A549 (cell line): ENCODE measurements around the gene UNC45B. TPM values are rescaled to one million over a fixed set of nuclear protein-coding genes. Genes with fewer than 3 reads are reported as not detected.

Experiments used
- ATAC-seq, 2 experiments: fragments of 200-7000 bp in 1 of 2; fragments of >200 bp in 1 of 2; cut with Nextera tagmentation in 1 of 2; cut with Tn5 transposase in 1 of 2; 3 replicates each; pipeline versions ENCODE4 v1.8.0 to v1.9.1; 2018 to 2020; ENCODE audit warnings: mild to moderate bottlenecking in 1 of 2, moderate library complexity in 1 of 2
- CTCF ChIA-PET: fragments of 300-600 bp; sonication (Branson Sonifier 250); formaldehyde crosslinking; extraction: SDS; loops from one replicate; lab custom pipeline; 2021; ENCODE audit warnings: antibody characterized with exemption, inconsistent platforms; lab: Yijun Ruan, JAX
- POLR2A ChIA-PET: fragments of 350-600 bp; formaldehyde crosslinking; extraction: SDS; loops from one replicate; lab custom pipeline; 2021; ENCODE audit warnings: antibody characterized with exemption, inconsistent platforms; lab: Yijun Ruan, JAX
- DNase-seq, 2 experiments: peaks; one replicate each; pipeline versions ENCODE4 v3.0.0 to v3.0.0-alpha.2; 2011 to 2016; ENCODE audit warnings: low read depth in 1 of 2, low spot score in 1 of 2
- FAIRE-seq: peaks from 2 replicates; lab custom pipeline; 2011; peaks lifted over from hg19 to GRCh38; lab: Jason Lieb, UNC
- H3K27ac ChIP-seq, 2 experiments: fragments of >200 bp; sonication (Bioruptor Twin); formaldehyde crosslinking; 3 replicates each; pipeline ENCODE4 v1.5.1; 2016 to 2017
- H3K4me1 ChIP-seq: fragments of >200 bp; sonication (Bioruptor Twin); formaldehyde crosslinking; 3 replicates; pipeline ENCODE4 v1.6.1; 2016
- H3K4me2 ChIP-seq: fragments of >200 bp; sonication (Bioruptor Twin); formaldehyde crosslinking; 3 replicates; pipeline ENCODE4 v1.6.1; 2016
- H3K4me3 ChIP-seq: fragments of >200 bp; sonication (Bioruptor Twin); formaldehyde crosslinking; 3 replicates; pipeline ENCODE4 v1.5.1; 2016
- H3K9me3 ChIP-seq: fragments of >200 bp; sonication (Bioruptor Twin); formaldehyde crosslinking; 3 replicates; pipeline ENCODE4 v1.6.1; 2016
- CEBPB ChIP-seq, 2 experiments: fragments of >200 bp in 1 of 2; sonication (Bioruptor Twin) in 1 of 2; formaldehyde crosslinking in 1 of 2; IDR thresholded peaks; 2 replicates each; pipeline ENCODE4 v1.6.1; 2012 to 2016
- EHMT2 ChIP-seq: fragments of 200-600 bp; sonication (generic); IDR thresholded peaks from 2 replicates; pipeline ENCODE4 v1.6.1; 2016; ENCODE audit warnings: antibody characterized with exemption, low read depth, mild to moderate bottlenecking, moderate library complexity
- FOSB ChIP-seq: fragments of 250-450 bp; sonication (Bioruptor Pico); IDR thresholded peaks from 2 replicates; pipeline ENCODE4 v1.5.0; 2020; ENCODE audit warnings: mild to moderate bottlenecking, moderate library complexity
- HDAC2 ChIP-seq: fragments of 200-600 bp; sonication (generic); IDR thresholded peaks from 2 replicates; pipeline ENCODE4 v1.6.1; 2016
- HMGXB4 ChIP-seq: fragments of 250-450 bp; sonication (Bioruptor Pico); IDR thresholded peaks from 2 replicates; pipeline ENCODE4 v1.5.0; 2021; ENCODE audit warnings: mild to moderate bottlenecking, moderate library complexity, borderline replicate concordance
- HOXA7 ChIP-seq: fragments of 250-450 bp; sonication (Bioruptor Pico); IDR thresholded peaks from 2 replicates; pipeline ENCODE4 v1.5.0; 2020; ENCODE audit warnings: mild to moderate bottlenecking, moderate library complexity
- KDM5A ChIP-seq: fragments of 200-600 bp; sonication (generic); IDR thresholded peaks from 2 replicates; pipeline ENCODE4 v1.6.1; 2016; ENCODE audit warnings: antibody characterized with exemption, mild to moderate bottlenecking
- MAFK ChIP-seq: fragments of 450-650 bp; IDR thresholded peaks from 2 replicates; pipeline ENCODE4 v1.6.1; 2014; ENCODE audit not compliant: partially characterized antibody
- MYC ChIP-seq: IDR thresholded peaks from 2 replicates; pipeline ENCODE4 v1.6.1; 2012; ENCODE audit warnings: mild to moderate bottlenecking, inconsistent platforms, low read length, improper control_type of control experiment, borderline replicate concordance
- NPAS2 ChIP-seq: fragments of 250-450 bp; sonication (Bioruptor Pico); IDR thresholded peaks from 2 replicates; pipeline ENCODE4 v1.8.0; 2022; ENCODE audit warnings: mild to moderate bottlenecking, moderate library complexity, borderline replicate concordance
- POLR2A ChIP-seq: IDR thresholded peaks from 2 replicates; pipeline ENCODE4 v1.6.1; 2012; ENCODE audit warnings: mild to moderate bottlenecking, low read length
- POLR2AphosphoS2 ChIP-seq: conservative IDR thresholded peaks from 2 replicates; pipeline ENCODE4 v1.6.1; 2012; ENCODE audit warnings: low read length, improper control_type of control experiment, inconsistent platforms
- RCOR1 ChIP-seq: fragments of 150-350 bp; IDR thresholded peaks from 2 replicates; pipeline ENCODE4 v1.6.1; 2014; ENCODE audit warnings: antibody characterized with exemption, low read length, low read depth
- RNF2 ChIP-seq: fragments of 200-600 bp; sonication (generic); IDR thresholded peaks from 2 replicates; pipeline ENCODE4 v1.6.1; 2016; ENCODE audit warnings: low read depth, mild to moderate bottlenecking, antibody characterized with exemption, moderate library complexity, borderline replicate concordance
- SMC3 ChIP-seq: fragments of >200 bp; sonication (Bioruptor Twin); formaldehyde crosslinking; IDR thresholded peaks from 3 replicates; pipeline ENCODE4 v1.6.1; 2018; ENCODE audit warnings: inconsistent platforms
- TFCP2L1 ChIP-seq: fragments of 250-450 bp; sonication (Bioruptor Pico); IDR thresholded peaks from 2 replicates; pipeline ENCODE4 v1.5.0; 2021; ENCODE audit warnings: mild to moderate bottlenecking
- ZC3H11A ChIP-seq: fragments of 450-650 bp; IDR thresholded peaks from 2 replicates; pipeline ENCODE4 v1.6.1; 2014; ENCODE audit warnings: antibody characterized with exemption, mild to moderate bottlenecking
- ZFP36 ChIP-seq: fragments of 450-650 bp; IDR thresholded peaks from 2 replicates; pipeline ENCODE4 v1.6.1; 2014; ENCODE audit warnings: borderline replicate concordance; ENCODE audit not compliant: partially characterized antibody
- ZNF302 ChIP-seq: fragments of 250-450 bp; sonication (Bioruptor Pico); IDR thresholded peaks from 2 replicates; pipeline ENCODE4 v1.9.0; 2021; ENCODE audit warnings: inconsistent platforms, mild to moderate bottlenecking, moderate library complexity
- ZSCAN20 ChIP-seq: fragments of 250-450 bp; sonication (Bioruptor Pico); IDR thresholded peaks from 2 replicates; pipeline ENCODE4 v1.8.0; 2022; ENCODE audit warnings: mild to moderate bottlenecking, moderate library complexity
- WGBS: methylation state at CpG from one replicate; pipeline ENCODE4 v1.1.6; 2017; ENCODE audit errors: missing lambda C conversion rate; 5-methylcytosine and 5-hydroxymethylcytosine counted together
- polyA plus RNA-seq, 4 experiments: library from polyadenylated mRNA; depleted of rRNA in 3 of 4; stranded (reverse); fragments of >200 nt; fragmentation: RNase III in 1 of 4; extraction: RNeasy Plus Mini Kit Qiagen cat#74134 plus additional on column Dnase treatment in 1 of 4; gene quantifications; 2 replicates in 3 of 4; 3 replicates in 1 of 4; pipeline ENCODE4 v1.2.3, GENCODE V29; 2011 to 2017
- TF ChIP-seq, protein P1 (sequence below): fragments of >200 bp; sonication (Bioruptor Twin); formaldehyde crosslinking; IDR thresholded peaks from 2 replicates; pipeline ENCODE4 v1.6.1; 2016
- TF ChIP-seq, protein P2 (sequence below): IDR thresholded peaks from 2 replicates; pipeline ENCODE4 v1.6.1; 2012; ENCODE audit warnings: low read depth, borderline replicate concordance
- TF ChIP-seq, protein P3 (sequence below): IDR thresholded peaks from 2 replicates; pipeline ENCODE4 v1.6.1; 2012
- TF ChIP-seq, protein P4 (sequence below): fragments of 200-600 bp; sonication (generic); IDR thresholded peaks from 2 replicates; pipeline ENCODE4 v1.6.1; 2016; ENCODE audit warnings: antibody characterized with exemption, mild to moderate bottlenecking, moderate library complexity

UNC45B gene
- polyA plus RNA-seq, 2 of the 4 experiments (the other 2 are of a cell fraction): not detected

DNA sequence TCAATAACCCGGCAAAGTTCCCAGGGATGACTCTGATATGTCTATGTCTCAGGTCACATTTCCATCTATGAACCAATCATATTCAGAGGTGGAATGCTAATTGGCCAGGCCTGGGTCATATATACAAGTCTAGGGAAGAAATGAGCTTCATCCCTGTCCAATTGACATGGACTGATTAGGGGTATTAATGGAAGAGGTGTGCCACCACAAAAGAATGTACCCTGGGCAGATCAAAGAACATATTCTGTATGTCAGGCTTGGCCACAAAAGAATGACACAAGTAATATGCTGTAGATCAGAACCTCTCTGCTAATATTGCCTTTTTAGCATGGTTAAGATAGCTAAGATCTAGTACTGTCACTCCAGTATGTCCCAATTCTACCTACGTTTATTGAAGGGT is 39.9 kb downstream of the UNC45B start:
- Histone ChIP-seq H3K9me3 (no peaks in the 10 kb centered on the region), H3K27ac (no peak overlapping the region), H3K4me1 (no peaks in the 10 kb centered on the region), H3K4me3 (no peak overlapping the region), H3K4me2 (no peak overlapping the region)
- DNase-seq (no peak), ATAC-seq (no peak), FAIRE-seq (no peak)
- WGBS: 51% methylated on average over 2 of the region's 2 CpGs
- POLR2A ChIA-PET: no interaction called here
- TF ChIP-seq HDAC2: no peak
- TF ChIP-seq MAFK: no peak
- no peak for TF ChIP-seq FOSB (CRISPR knock-in tag)
- no peak for TF ChIP-seq ZFP36
- TF ChIP-seq HOXA7: no peak
- no peak for TF ChIP-seq RCOR1
- CTCF ChIA-PET: no interaction called here

GRCh38 chr17:35188111-35188510 is 40.5 kb downstream of the UNC45B start:
- no peak overlapping the region for H3K4me2 ChIP-seq
- FAIRE-seq: no peak
- H3K4me3 ChIP-seq: no peak overlapping the region
- CTCF ChIA-PET: no interaction called here
- H3K27ac ChIP-seq: no peak overlapping the region
- H3K4me1 ChIP-seq: no peaks in the 10 kb centered on the region
- 33% methylated on average over 2 of the region's 2 CpGs for WGBS
- TF ChIP-seq NPAS2 (CRISPR knock-in tag) (no peak), MAFK (no peak), POLR2AphosphoS2 (no peak), POLR2A (no peak), CEBPB (IDR thresholded peaks at IDR 0.05) (no peak), ZNF302 (no peak), SMC3 (no peak)
- TF ChIP-seq, protein P1, sequence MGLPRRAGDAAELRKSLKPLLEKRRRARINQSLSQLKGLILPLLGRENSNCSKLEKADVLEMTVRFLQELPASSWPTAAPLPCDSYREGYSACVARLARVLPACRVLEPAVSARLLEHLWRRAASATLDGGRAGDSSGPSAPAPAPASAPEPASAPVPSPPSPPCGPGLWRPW: no peak
- POLR2A ChIA-PET: no interaction called here
- no peaks in the 10 kb centered on the region for H3K9me3 ChIP-seq
- DNase-seq: no peak
- no peak for ATAC-seq

DNA sequence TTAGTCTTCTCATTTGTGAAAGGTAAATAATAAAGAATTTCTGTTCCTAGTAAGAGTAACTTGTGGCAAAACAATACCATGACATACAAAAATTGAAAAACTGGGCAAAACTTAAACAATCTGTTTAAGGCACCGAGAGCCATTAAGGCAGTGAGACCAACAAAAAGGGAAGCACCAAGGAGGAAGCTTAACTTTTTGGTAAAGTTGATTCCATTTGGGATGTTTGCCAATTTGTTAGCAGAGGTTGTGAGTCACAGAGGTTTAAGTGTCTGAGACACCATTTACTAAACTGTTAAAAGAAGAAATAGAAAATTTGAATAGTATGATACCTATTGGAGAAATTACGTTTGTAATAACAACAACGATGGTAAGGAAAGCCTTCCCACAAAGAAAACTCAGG is 41.7 kb downstream of the UNC45B start:
- DNase-seq: no peak
- WGBS: 48% methylated on average over 3 of the region's 3 CpGs
- peak; percentile 32 for FAIRE-seq
- Histone ChIP-seq H3K4me1 (no peaks in the 10 kb centered on the region), H3K9me3 (no peaks in the 10 kb centered on the region), H3K4me3 (no peak overlapping the region), H3K27ac (no peak overlapping the region), H3K4me2 (no peak overlapping the region)
- ATAC-seq: no peak
- TF ChIP-seq RNF2: no peak
- TF ChIP-seq, protein P2, sequence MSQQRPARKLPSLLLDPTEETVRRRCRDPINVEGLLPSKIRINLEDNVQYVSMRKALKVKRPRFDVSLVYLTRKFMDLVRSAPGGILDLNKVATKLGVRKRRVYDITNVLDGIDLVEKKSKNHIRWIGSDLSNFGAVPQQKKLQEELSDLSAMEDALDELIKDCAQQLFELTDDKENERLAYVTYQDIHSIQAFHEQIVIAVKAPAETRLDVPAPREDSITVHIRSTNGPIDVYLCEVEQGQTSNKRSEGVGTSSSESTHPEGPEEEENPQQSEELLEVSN: no peak
- TF ChIP-seq ZSCAN20 (CRISPR knock-in tag): no peak
- TF ChIP-seq, protein P3, sequence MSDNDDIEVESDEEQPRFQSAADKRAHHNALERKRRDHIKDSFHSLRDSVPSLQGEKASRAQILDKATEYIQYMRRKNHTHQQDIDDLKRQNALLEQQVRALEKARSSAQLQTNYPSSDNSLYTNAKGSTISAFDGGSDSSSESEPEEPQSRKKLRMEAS: no peak
- TF ChIP-seq, protein P4, sequence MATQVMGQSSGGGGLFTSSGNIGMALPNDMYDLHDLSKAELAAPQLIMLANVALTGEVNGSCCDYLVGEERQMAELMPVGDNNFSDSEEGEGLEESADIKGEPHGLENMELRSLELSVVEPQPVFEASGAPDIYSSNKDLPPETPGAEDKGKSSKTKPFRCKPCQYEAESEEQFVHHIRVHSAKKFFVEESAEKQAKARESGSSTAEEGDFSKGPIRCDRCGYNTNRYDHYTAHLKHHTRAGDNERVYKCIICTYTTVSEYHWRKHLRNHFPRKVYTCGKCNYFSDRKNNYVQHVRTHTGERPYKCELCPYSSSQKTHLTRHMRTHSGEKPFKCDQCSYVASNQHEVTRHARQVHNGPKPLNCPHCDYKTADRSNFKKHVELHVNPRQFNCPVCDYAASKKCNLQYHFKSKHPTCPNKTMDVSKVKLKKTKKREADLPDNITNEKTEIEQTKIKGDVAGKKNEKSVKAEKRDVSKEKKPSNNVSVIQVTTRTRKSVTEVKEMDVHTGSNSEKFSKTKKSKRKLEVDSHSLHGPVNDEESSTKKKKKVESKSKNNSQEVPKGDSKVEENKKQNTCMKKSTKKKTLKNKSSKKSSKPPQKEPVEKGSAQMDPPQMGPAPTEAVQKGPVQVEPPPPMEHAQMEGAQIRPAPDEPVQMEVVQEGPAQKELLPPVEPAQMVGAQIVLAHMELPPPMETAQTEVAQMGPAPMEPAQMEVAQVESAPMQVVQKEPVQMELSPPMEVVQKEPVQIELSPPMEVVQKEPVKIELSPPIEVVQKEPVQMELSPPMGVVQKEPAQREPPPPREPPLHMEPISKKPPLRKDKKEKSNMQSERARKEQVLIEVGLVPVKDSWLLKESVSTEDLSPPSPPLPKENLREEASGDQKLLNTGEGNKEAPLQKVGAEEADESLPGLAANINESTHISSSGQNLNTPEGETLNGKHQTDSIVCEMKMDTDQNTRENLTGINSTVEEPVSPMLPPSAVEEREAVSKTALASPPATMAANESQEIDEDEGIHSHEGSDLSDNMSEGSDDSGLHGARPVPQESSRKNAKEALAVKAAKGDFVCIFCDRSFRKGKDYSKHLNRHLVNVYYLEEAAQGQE: no peak
- TF ChIP-seq POLR2AphosphoS2: no peak
- TF ChIP-seq EHMT2: no peak
- TF ChIP-seq MAFK: no peak
- no peak for TF ChIP-seq HOXA7
- no peak for TF ChIP-seq MYC
- TF ChIP-seq ZC3H11A: no peak
- no peak for TF ChIP-seq TFCP2L1 (CRISPR knock-in tag)
- no peak for TF ChIP-seq KDM5A
- TF ChIP-seq HMGXB4 (CRISPR knock-in tag): no peak
- ChIA-PET CTCF (interaction anchor here (1.2 to 1.5 kb wide), 3 partner anchors 18 to 347 kb away, joined by 4 read pairs; no protein-coding TSS in a partner anchor), POLR2A (no interaction called here)
